ENCODE measurements around the gene RPH3AL. TPM values are rescaled to one million over a fixed set of nuclear protein-coding genes. Genes with fewer than 3 reads are reported as not detected.

RPH3AL gene
- total and polyA plus RNA-seq, 10 of the 15 experiments (the other 5 are each of a cell fraction or from before 2014, with no cell fraction given), result 0.04 to 1.2 (median 0.47) TPM; not detected in 2

DNA sequence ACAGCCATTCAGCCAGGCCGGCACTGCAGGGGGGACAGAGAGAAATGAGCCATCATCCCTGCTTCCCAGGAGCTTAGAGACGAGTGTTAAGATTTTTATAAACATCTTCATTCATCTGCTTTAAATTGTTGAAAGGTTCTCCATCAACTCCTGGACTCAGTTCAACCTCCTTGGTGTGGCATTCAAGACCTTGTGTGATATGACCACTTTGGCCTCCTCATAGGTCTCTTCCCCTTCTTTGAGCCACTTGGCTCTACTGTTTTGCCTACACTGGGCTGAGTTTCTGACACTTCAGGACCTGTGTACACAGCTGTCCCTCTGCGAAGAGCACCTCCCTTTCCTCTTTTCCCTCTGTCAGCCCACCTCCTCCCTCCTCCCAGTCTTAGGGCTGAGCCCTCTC, 175.5 kb downstream of the RPH3AL start:
- H3K27ac ChIP-seq (ENCODE audit: control insufficient read depth, insufficient read depth), result no peak overlapping the region
- 16% methylated on average over 3 of the region's 3 CpGs for WGBS (ENCODE audit: insufficient coverage, insufficient replicate concordance, low lambda C conversion rate, missing lambda C conversion rate)
- H4K20me1 ChIP-seq (ENCODE audit: control insufficient read depth, insufficient read depth), result no peaks in the 10 kb centered on the region
- FAIRE-seq (no peak), ATAC-seq (no peak), DNase-seq (ENCODE audit: low read depth, low spot score) (no peak)
- in situ Hi-C loops (cut with MboI), result no loop called here
- no peaks in the 10 kb centered on the region for H3K9me3 ChIP-seq (replicated peaks; ENCODE audit: control insufficient read depth, insufficient read depth, low read length)
- H3K4me3 ChIP-seq, result no peak overlapping the region
- POLR2A ChIA-PET, result no interaction called here
- H3K79me2 ChIP-seq (ENCODE audit: control insufficient read depth, insufficient read depth, low read length), result no peaks in the 10 kb centered on the region
- no peaks in the 10 kb centered on the region for H3K4me1 ChIP-seq (ENCODE audit: control insufficient read depth, insufficient read depth, low read length)
- no TSS peak for BruUV-seq (replicated peaks)
- no peak overlapping the region for H2AFZ ChIP-seq (ENCODE audit: control insufficient read depth, low read depth, low read length)
- CTCF ChIA-PET, result no interaction called here
- peaks cover 0 to 4% of the 10 kb centered on the region in 2 experiments; a peak in 3 of 4 replicates for H3K27me3 ChIP-seq (replicated peaks in 1 of 2; ENCODE audit: control insufficient read depth in 2 of 2, insufficient read depth in 2 of 2, low read length in 1 of 2)
- intact Hi-C loops (cut with micrococcal nuclease; ENCODE audit: unreplicated experiment), result no loop called here
- RAD21 ChIA-PET (ENCODE audit: unreplicated experiment), result no interaction called here
- no peak overlapping the region for H3K9ac ChIP-seq (ENCODE audit: control insufficient read depth, insufficient read depth, low read length)
- H3K4me2 ChIP-seq (ENCODE audit: control insufficient read depth, insufficient read depth), result no peak overlapping the region
- H3K36me3 ChIP-seq (ENCODE audit: control insufficient read depth in 2 of 2, insufficient read depth in 2 of 2, low read length in 1 of 2), result no peaks in the 10 kb centered on the region
- TF ChIP-seq GABPA (IDR thresholded peaks at IDR 0.05; ENCODE audit: low read depth) (no peak), GATAD2B (conservative IDR thresholded peaks at IDR 0.05; ENCODE audit: low read depth) (no peak), HCFC1 (IDR thresholded peaks at IDR 0.05; ENCODE audit: low read length) (no peak), TCF3 (IDR thresholded peaks at IDR 0.05; ENCODE audit: borderline replicate concordance, insufficient read depth, low read depth, low read length) (no peak), TCF12 (IDR thresholded peaks at IDR 0.05; ENCODE audit: low read depth, low read length) (no peak), MYC (IDR thresholded peaks at IDR 0.05; ENCODE audit: insufficient read depth, insufficient read length, insufficient replicate concordance, low read length, severe bottlenecking) (no peak), SUPT20H (IDR thresholded peaks at IDR 0.05; ENCODE audit: borderline replicate concordance, control insufficient read depth, low read depth, low read length) (no peak), BRCA1 (IDR thresholded peaks at IDR 0.05; ENCODE audit: low read depth, low read length) (no peak), ATF7 (IDR thresholded peaks at IDR 0.05; ENCODE audit: low read depth) (no peak), POU2F2 (IDR thresholded peaks at IDR 0.05; ENCODE audit: borderline replicate concordance, low read depth, low read length) (no peak)
- TF ChIP-seq, protein P1, sequence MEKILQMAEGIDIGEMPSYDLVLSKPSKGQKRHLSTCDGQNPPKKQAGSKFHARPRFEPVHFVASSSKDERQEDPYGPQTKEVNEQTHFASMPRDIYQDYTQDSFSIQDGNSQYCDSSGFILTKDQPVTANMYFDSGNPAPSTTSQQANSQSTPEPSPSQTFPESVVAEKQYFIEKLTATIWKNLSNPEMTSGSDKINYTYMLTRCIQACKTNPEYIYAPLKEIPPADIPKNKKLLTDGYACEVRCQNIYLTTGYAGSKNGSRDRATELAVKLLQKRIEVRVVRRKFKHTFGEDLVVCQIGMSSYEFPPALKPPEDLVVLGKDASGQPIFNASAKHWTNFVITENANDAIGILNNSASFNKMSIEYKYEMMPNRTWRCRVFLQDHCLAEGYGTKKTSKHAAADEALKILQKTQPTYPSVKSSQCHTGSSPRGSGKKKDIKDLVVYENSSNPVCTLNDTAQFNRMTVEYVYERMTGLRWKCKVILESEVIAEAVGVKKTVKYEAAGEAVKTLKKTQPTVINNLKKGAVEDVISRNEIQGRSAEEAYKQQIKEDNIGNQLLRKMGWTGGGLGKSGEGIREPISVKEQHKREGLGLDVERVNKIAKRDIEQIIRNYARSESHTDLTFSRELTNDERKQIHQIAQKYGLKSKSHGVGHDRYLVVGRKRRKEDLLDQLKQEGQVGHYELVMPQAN (conservative IDR thresholded peaks at IDR 0.05), result no peak
- TF ChIP-seq, protein P2, sequence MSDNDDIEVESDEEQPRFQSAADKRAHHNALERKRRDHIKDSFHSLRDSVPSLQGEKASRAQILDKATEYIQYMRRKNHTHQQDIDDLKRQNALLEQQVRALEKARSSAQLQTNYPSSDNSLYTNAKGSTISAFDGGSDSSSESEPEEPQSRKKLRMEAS (IDR thresholded peaks at IDR 0.05; ENCODE audit: low read depth, low read length), result no peak
- SMC1A ChIA-PET (ENCODE audit: uncharacterized antibody, unreplicated experiment), result no interaction called here
